ENCODE results near the gene GNAL. TPM values are rescaled to one million over a fixed set of nuclear protein-coding genes. Genes with fewer than 3 reads are reported as not detected.
A peak's percentile ranks its signal among the peaks of the same experiment; 100 is the strongest.

GNAL gene
- total RNA-seq, 2 donors from 2014 or later: 2.1 to 33.0 TPM

DNA sequence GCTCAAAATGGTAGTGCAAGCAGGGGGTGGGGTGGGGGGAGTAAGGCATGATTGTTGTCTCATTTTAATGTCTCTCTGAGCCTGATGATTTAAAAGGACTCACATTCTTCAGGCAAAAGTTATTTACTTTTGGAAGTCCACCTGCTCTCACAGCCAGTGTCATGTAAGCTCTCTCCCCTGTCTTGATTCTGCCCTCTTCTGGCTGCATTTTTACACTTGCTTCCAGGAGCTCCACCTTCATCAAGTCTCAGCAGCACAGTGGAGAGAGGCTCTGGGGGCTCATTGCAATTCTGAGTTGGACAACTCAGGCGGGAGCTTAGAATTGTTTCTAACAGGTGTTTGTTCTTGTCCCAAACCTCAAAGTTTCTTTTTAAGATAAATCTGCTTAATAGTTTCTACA, 39.2 kb downstream of the GNAL start:
- H3K9me3 ChIP-seq: no peaks in the 10 kb centered on the region
- ATAC-seq: no peak
- no peaks in the 10 kb centered on the region for H3K4me1 ChIP-seq
- DNase-seq: no peak
- 27 to 33% methylated on average over 1 of the region's 1 CpG for whole genome bisulfite sequencing, 2 donors
- H3K4me3 ChIP-seq: no peak overlapping the region
- no peaks in the 10 kb centered on the region for H3K36me3 ChIP-seq (replicated peaks in 1 of 2; ENCODE audit: insufficient read depth in 1 of 2, low read depth in 2 of 2)
- H3K27ac ChIP-seq: no peak overlapping the region
- intact Hi-C loops (cut with DNase I): no loop called here
- TF ChIP-seq POLR2A (IDR thresholded peaks at IDR 0.05): no peak
- no peak for TF ChIP-seq CTCF (IDR thresholded peaks at IDR 0.05)
- no peaks in the 10 kb centered on the region for H3K27me3 ChIP-seq

DNA sequence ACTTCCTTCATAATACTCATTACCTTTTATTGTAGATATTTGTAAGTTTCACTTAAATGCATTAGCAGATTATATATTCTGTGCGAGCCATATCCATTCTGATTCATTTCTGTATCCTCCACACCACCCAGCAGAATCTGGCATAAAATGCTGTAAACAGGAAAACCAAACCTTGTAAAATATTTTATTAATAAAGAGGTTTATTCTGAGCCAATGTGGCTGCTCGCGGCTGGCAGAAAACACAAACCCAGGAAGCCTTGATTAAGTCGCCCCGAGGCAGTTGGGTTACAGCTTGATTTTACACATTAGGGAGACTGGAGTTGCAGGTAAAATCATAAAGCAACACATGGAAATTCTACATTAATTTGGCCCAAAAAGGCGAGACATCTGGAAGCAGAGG, 40.5 kb downstream of the GNAL start:
- DNase-seq: no peak
- 72 to 74% methylated on average over 6 of the region's 6 CpGs for WGBS, 2 donors
- H3K27me3 ChIP-seq: no peaks in the 10 kb centered on the region
- H3K27ac ChIP-seq: no peak overlapping the region
- no peaks in the 10 kb centered on the region for H3K4me1 ChIP-seq
- H3K9me3 ChIP-seq: no peaks in the 10 kb centered on the region
- H3K4me3 ChIP-seq: no peak overlapping the region
- intact Hi-C loops (cut with DNase I): no loop called here
- ATAC-seq: no peak
- H3K36me3 ChIP-seq (replicated peaks in 1 of 2; ENCODE audit: insufficient read depth in 1 of 2, low read depth in 2 of 2): no peaks in the 10 kb centered on the region
- TF ChIP-seq POLR2A (IDR thresholded peaks at IDR 0.05): no peak
- no peak for TF ChIP-seq CTCF (IDR thresholded peaks at IDR 0.05)

GRCh38 chr18:11733031-11733430, 44.0 kb downstream of the GNAL start:
- H3K9me3 ChIP-seq: no peaks in the 10 kb centered on the region
- H3K36me3 ChIP-seq (replicated peaks in 1 of 2; ENCODE audit: insufficient read depth in 1 of 2, low read depth in 2 of 2): no peaks in the 10 kb centered on the region
- ATAC-seq (peak; percentile 89), DNase-seq (peak; percentile 69 to 80 (median 74))
- H3K4me1 ChIP-seq: no peaks in the 10 kb centered on the region
- WGBS, 2 donors: 12% methylated on average over 17 of the region's 17 CpGs
- H3K27me3 ChIP-seq: no peaks in the 10 kb centered on the region
- intact Hi-C loops (cut with DNase I): loop anchor here (10.0 kb wide), 2 partner anchors 142 to 312 kb away; no protein-coding TSS in a partner anchor
- H3K4me3 ChIP-seq: no peak overlapping the region
- TF ChIP-seq CTCF (IDR thresholded peaks at IDR 0.05): peak; percentile 76 to 93 (median 87)
- no peak for TF ChIP-seq POLR2A (IDR thresholded peaks at IDR 0.05)
- H3K27ac ChIP-seq: no peak overlapping the region

GRCh38 chr18:11736656-11737055, 47.6 kb downstream of the GNAL start:
- TF ChIP-seq CTCF (IDR thresholded peaks at IDR 0.05): no peak
- TF ChIP-seq POLR2A (IDR thresholded peaks at IDR 0.05): no peak

GRCh38 chr18:11739893-11740292, 50.8 kb downstream of the GNAL start:
- DNase-seq (no peak), ATAC-seq (no peak)

More at GRCh38 chr18:11736656-11737055, 47.6 kb downstream of the GNAL start:
- no peaks in the 10 kb centered on the region for H3K9me3 ChIP-seq
- intact Hi-C loops (cut with DNase I): loop anchor here (10.0 kb wide), 2 partner anchors 138 to 308 kb away; no protein-coding TSS in a partner anchor
- H3K4me3 ChIP-seq: no peak overlapping the region
- DNase-seq (no peak), ATAC-seq (no peak)
- WGBS, 2 donors: 36 to 45% methylated on average over 1 of the region's 1 CpG
- no peaks in the 10 kb centered on the region for H3K36me3 ChIP-seq (replicated peaks in 1 of 2; ENCODE audit: insufficient read depth in 1 of 2, low read depth in 2 of 2)
- H3K4me1 ChIP-seq: no peaks in the 10 kb centered on the region
- H3K27me3 ChIP-seq: no peaks in the 10 kb centered on the region
- no peak overlapping the region for H3K27ac ChIP-seq

More at GRCh38 chr18:11739893-11740292, 50.8 kb downstream of the GNAL start:
- H3K4me1 ChIP-seq: no peaks in the 10 kb centered on the region
- no peaks in the 10 kb centered on the region for H3K9me3 ChIP-seq
- WGBS, 2 donors: 66 to 68% methylated on average over 7 of the region's 7 CpGs
- intact Hi-C loops (cut with DNase I): loop anchor here (10.0 kb wide), 2 partner anchors 135 to 305 kb away; no protein-coding TSS in a partner anchor
- H3K27me3 ChIP-seq: no peaks in the 10 kb centered on the region
- TF ChIP-seq POLR2A (IDR thresholded peaks at IDR 0.05) (no peak), CTCF (IDR thresholded peaks at IDR 0.05) (no peak)
- no peak overlapping the region for H3K4me3 ChIP-seq
- no peak overlapping the region for H3K27ac ChIP-seq
- H3K36me3 ChIP-seq (replicated peaks in 1 of 2; ENCODE audit: insufficient read depth in 1 of 2, low read depth in 2 of 2): no peaks in the 10 kb centered on the region

Data from body of pancreas (tissue), 4 donors.